HG02588 (cell line): Measurements from ENCODE around the gene ZNF441.
A peak's percentile ranks its signal among the peaks of the same experiment; 100 is the strongest.
"Not testable (repeated sequence)": the region's sequence is repeated elsewhere in the genome, so short reads cannot be mapped to it uniquely, and the experiment has no call there.

Experiments
- ATAC-seq: cut with Tn5 transposase; IDR thresholded peaks from one replicate; pipeline ENCODE4 v1.9.1; 2021; ENCODE audit warnings: mild to moderate bottlenecking, moderate library complexity; ENCODE audit not compliant: unreplicated experiment

ZNF441 gene

DNA sequence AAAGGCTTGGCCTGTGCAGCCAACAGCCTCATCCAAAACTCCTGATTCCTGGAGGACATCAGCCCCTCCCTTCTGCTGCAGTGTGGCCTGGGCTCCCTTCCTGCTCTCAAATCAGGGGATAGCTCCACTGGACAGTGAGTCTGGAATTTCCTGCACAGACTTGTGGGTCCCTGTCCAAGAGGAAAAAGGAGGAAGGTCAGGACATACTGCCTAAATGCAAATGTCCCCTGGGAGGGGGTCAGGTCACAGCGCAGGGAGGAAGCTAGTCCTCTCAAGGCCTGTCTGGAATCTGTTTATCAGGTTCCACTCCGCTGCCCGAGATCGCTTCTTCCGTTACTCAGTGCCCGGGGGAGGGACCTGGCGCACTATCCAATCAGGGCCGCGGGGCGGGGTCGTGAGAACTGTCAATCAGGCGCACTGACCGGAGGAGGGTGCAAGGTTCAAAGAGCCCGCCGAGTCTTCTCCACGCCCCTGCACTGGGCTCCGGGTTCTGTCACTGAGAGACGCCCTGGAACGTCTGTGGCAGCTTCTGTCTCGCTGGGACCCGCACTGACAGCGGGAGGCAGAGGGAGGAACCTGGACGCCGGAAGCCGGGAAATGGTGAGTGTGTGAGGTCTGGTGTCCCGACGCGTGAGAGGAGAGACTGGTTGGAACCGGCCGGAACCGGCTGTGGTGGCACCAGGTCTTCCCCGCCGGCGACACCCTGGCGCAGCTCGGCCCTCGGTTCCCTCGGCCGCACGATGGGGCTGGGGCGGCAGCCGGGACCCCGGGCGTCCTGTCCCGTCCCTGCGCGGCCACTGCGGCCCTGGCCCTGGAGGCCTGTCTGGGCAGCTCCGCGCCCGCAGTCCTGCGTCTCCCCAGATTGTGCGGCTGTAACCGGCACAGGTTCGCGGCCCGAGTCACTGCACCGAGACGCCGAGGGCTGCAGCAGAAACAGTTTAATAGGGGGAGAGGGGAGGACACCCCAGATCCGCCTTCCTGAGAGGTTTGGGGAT, at the start of gene ZNF441:
ZNF441 (plus strand) TSS at position 404 of the 995 bp plus-strand sequence; CDS start at position 598, 194 bp downstream.
- peak; percentile 91 for ATAC-seq

DNA sequence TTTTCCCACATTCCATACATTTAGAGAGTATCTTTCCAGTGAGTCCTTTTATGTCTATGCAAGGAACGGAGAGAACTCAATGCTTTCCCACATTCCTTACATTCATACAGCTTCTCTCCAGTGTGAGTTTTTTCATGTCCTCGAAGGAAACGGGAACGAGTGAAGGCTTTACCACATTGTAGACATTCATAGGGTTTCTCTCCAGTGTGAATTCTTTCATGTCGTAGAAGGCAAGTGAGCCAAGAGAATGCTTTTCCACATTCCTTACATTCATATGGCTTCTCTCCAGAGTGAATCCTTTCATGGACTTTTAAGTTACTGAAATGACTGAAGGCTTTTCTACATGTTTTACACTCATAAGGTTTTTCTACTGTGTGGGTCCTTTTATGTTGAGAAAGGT, 45.1 kb upstream of the ZNF441 start:
- ATAC-seq: no peak

- ATAC-seq: no peak
These were observed 44.4 kb upstream of the ZNF441 start for GRCh38 chr19:11722414-11722813.

- ATAC-seq: no peak
These were observed 37.2 kb upstream of the ZNF441 start for GRCh38 chr19:11729586-11729985.

DNA sequence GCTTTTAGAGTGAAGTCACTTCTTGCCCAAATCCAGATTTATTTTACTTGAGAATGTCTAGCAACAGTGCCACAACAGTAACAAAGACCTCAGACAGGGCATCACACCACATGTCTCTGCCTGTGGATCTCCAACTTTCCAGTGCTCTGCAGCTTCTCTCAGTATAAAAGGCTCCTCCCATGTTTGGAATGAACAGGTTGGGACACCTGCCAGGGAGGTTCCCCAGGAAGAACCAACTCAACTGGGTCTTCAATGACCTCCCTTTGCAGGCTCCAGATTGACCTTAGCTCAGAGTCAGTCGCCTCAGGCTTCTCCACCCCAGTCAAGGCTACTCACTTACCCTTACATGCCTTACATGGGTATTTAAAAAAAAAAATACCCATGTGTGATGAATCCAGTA, 31.4 kb upstream of the ZNF441 start:
- ATAC-seq: no peak

DNA sequence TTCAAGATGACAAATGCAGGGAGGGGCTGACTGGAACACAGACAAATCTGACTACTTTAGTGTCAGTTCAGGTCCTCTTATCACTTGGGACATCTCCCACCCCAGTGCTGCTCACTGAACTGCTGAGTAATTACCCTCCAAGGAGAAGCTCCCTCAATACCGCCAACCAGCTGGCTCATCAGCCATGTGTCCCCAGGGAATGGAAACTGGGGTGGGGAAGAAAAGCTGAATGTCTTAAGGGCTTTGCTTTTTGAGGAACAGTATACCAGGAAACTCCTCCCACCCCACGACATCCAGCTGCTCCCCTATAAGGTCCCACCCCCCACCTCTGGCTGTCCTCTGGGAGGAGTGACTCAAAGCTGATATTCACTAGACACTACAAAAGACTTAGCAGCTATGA, 30.1 kb upstream of the ZNF441 start:
- ATAC-seq: no peak

GRCh38 chr19:11737964-11738745, 28.6 kb upstream of the ZNF441 start:
- peak; percentile 32 for ATAC-seq

GRCh38 chr19:11738746-11739620, 27.8 kb upstream of the ZNF441 start, which contains the start of gene ZNF823:
Gene ZNF823 (minus strand): TSS chr19:11738946. CDS start chr19:11738819, 127 bp downstream.
- ATAC-seq: peak; percentile 96

DNA sequence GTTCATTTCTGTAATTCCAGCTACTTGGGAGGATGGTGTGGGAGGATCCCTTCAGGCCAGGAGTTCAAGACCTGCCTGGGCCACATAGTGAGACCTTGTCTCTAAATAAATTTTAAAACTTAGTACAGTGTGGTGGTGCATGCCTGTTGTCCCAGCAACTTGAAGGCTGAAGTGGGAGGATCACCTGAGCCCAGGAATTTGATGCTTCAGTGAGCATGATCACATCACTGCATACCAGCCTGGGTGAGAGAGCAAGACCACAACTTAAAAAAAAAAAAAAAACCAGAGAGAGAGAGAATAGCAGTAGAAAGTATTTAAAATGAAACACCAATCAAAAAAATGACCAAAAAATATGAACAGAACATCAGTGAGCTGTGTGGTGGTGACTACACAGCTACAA, 20.9 kb upstream of the ZNF441 start:
- no peak for ATAC-seq

DNA sequence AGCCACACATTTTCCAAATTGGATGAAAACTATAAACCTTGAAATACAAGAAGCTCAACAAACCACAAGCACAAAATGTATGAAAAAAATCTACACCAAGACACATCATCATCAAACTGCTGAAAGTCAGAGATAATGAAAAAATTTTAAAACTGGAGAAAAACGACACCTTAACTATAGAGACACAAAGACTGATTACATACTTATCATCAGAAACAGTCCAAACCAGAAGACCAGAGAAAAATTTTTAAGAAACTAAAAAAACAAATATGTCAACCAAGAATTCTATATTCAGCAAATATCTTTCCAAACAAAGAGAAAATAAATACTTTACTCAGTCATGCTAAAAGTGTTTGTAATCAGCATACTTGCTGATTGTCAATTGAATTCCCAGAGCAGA, 19.5 kb upstream of the ZNF441 start:
- no peak for ATAC-seq

- no peak for ATAC-seq
These were observed 17.0 kb upstream of the ZNF441 start for GRCh38 chr19:11749751-11750150.

DNA sequence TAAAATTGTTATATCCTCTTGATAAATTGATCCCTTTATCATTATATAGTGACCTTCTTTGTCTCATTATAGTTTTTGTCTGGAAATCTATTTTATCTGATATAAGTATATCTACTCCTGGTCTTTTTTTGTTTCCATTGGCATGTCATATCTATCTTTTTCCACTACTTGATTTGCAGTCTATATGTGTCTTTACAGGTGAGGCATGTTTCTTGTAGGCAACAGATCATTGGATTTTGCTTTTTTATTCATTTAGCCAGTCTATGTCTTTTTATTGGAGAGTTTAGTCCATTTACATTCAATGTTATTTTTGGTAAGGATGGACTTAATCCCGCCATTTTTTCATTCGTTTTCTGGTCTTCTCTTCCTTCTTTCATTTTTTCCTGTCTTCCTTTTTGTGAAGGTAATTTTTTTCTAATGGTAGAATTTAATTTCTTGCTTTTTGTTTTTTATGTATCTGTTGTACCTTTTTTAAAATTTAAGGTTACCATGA, 14.5 kb upstream of the ZNF441 start:
- ATAC-seq: no peak

DNA sequence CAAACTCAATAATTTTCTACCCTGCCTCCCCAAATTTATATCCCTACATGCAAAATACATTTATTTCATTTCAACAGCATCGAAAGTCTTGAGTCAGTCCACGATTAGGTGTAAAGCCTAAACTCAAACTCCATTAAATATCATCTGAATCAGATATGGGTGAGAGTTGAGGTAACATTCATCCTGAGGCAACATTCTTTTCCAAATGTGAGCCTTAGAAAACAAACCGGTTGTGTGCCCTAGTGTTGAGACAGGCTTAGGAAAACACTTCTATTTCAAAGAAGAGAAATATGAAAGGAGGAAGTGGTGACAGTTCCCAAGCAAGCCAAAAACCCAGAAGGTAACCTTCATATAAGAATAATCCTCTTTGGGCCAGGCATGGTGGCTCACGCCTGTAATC, 12.1 kb upstream of the ZNF441 start:
- ATAC-seq: no peak

GRCh38 chr19:11756965-11757364, 9.8 kb upstream of the ZNF441 start:
- ATAC-seq: no peak

GRCh38 chr19:11759805-11760204, 7.0 kb upstream of the ZNF441 start:
- no peak for ATAC-seq

- ATAC-seq: no peak
These were observed 3.7 kb upstream of the ZNF441 start for GRCh38 chr19:11763117-11763516.

DNA sequence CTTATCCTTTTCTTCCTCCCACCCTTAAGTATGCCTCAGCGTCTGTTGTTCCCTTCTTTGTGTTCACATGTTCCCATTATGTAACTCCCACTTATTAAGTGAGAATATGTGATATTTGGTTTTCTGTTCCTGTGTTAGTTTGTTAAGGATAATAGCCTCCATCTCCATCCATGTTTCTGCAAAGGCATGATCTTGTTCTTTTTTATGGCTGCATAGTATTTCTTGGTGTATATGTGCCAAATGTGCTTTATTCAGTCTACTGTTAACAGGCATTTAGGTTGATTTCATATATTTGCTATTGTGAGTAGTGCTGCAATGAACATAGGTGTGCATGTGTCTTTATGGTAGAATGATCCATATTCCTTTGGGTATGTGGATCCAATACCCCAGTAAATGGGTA, 3.2 kb upstream of the ZNF441 start:
- no peak for ATAC-seq

DNA sequence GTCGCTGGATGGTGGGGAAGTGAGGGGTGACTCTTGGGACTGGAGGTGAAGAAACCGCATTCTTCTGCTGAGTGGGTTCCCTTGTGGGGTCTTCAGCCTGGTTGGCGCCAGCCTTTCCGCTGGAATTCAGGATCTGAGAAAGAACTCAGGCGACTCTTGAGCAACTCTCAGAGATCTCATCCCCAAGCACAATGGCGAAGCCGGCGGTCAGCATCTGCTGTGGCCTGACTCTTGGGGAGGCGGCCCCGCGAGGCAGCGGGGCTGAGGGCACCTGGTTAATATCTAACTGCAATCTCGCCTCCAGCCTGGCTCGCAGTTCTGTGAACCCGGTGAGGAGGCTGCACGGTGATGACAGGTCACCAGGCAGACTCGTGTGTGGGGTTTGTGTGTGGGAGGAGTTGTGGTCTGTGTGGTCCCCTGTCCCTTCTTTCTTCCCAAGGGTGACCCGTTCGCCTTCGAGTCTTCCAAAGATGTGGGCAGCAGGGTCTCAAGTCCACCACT, 883 bp downstream of the ZNF441 start:
- no peak for ATAC-seq

- ATAC-seq: no peak
These were observed 3.2 kb downstream of the ZNF441 start for GRCh38 chr19:11769995-11770394.

DNA sequence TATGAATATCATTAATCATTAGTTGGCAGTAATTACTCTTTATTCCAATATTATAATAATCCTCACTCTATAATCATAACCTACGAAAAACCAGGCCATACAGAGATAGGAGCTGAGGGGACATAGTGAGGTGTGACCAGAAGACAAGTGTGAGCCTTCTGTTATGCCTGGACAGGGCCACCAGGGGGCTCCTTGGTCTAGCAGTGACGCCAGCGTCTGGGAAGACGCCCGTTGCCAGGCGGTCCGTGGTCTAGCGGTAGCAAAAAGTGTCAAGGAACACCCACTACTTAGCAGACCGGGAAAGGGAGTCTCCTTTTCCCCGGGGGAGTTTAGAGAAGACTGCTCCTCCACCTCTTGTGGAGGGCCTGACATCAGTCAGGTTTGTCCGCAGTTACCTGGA, 4.7 kb downstream of the ZNF441 start:
- ATAC-seq: not testable (repeated sequence)
